Measurements from ENCODE around the gene WDFY2. TPM values are rescaled to one million over a fixed set of nuclear protein-coding genes. Genes with fewer than 3 reads are reported as not detected.
A peak's percentile ranks its signal among the peaks of the same experiment; 100 is the strongest.

WDFY2 gene
- total and polyA plus RNA-seq, 2 of the 8 experiments (the other 6 are each of a cell fraction or from before 2014, with no cell fraction given), result 13.9 to 29.0 TPM

DNA sequence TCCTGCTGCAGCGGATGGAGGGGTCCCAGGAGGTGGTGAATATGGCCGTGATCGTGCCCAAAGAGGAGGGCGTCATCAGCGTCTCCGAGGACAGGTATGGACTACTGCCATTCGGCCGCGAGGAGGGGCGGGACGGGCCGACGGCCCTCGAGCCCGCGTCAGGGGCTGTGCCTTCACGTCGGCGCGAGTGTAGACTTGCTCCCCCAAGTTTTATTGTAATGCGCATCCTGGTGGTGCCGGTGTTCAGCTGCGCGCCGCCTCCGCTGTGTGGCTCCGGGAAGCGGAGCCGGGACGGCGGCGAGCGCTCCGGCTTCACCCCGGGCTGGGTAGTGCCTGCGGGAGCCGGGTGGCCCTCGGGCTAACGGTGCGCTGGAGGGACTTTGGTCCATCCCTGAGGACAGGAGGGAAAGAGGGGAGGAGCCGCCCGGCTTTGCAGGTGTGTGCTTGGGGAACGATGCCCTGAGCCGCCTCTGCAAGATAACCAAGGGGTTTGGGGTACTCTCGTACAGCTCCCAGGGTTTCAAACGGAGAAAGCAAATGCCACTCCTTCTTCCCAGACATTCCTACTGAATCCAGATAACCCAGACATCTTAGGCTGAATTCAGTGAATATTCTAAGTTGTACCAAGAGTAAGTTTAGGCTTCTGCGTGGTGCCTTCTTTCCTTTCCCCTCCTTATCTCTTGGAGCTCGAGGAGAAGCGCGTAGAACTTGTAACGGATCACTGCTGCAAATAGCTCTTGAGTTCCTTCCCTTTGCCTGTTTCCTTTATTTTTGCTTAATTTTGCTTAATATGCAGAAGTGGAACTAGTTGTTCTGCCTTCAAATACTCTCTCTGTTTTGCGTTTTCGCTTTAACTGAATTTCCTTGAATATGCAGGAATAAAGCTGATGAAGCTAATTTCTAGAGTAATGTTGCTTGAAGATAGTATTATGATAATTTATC lies 740 bp downstream of the WDFY2 start:
- no peak overlapping the region for H2AK5ac ChIP-seq (ENCODE audit: low read depth, low read length)
- no peaks in the 10 kb centered on the region for H3K9me3 ChIP-seq (ENCODE audit: insufficient read depth in 2 of 2, low read depth in 1 of 2, low read length in 1 of 2)
- no peak overlapping the region for H2BK20ac ChIP-seq (ENCODE audit: low read length)
- H3K79me2 ChIP-seq (ENCODE audit: control insufficient read depth in 1 of 2, insufficient read depth in 2 of 2, low read length in 2 of 2), result peaks cover 9 to 51% of the 10 kb centered on the region in 2 experiments; a peak in 3 of 4 replicates
- H3K79me1 ChIP-seq (ENCODE audit: low read depth, low read length), result no peaks in the 10 kb centered on the region
- peak overlapping the region; percentile 86 for H3K27ac ChIP-seq (ENCODE audit: low read depth, low read length)
- H4K8ac ChIP-seq (ENCODE audit: extremely low read depth, insufficient read depth, low read length), result peak overlapping the region; percentile 94
- ChIA-PET CTCF (ENCODE audit: partially characterized antibody) (interaction anchor here (1.0 to 2.6 kb wide), 4 partner anchors 10 to 98 kb away, joined by 3 to 6 read pairs (median 4); no protein-coding TSS in a partner anchor), POLR2A (ENCODE audit: partially characterized antibody) (interaction anchor here (0.8 to 3.1 kb wide), 5 partner anchors 13 to 436 kb away, joined by 3 to 30 read pairs (median 4); partner anchors contain the start of gene INTS6)
- H3K4me2 ChIP-seq (ENCODE audit: insufficient read depth in 1 of 2, low read depth in 2 of 2, low read length in 2 of 2), result peak overlapping the region; percentile 73 to 84
- H3K23ac ChIP-seq (ENCODE audit: insufficient read length), result no peak overlapping the region
- H3K27me3 ChIP-seq (replicated peaks in 1 of 4; ENCODE audit: control insufficient read depth in 3 of 4, extremely low read depth in 1 of 4, insufficient read depth in 3 of 4, low read length in 3 of 4), result no peaks in the 10 kb centered on the region
- H2BK15ac ChIP-seq (ENCODE audit: low read length), result no peak overlapping the region; the same call in 1 of the 2 replicates
- FAIRE-seq (no peak), DNase-seq (ENCODE audit: low read depth in 1 of 2, low spot score in 2 of 2) (peak; percentile 34 to 81)
- H3K9ac ChIP-seq (replicated peaks in 1 of 4; ENCODE audit: extremely low read depth in 1 of 4, low read depth in 3 of 4, low read length in 3 of 4), result peak overlapping the region; percentile 24 to 81 (median 68)
- no peak overlapping the region for H4K91ac ChIP-seq (replicated peaks; ENCODE audit: insufficient read length, low read length)
- peaks cover 6% of the 10 kb centered on the region for H3K23me2 ChIP-seq (ENCODE audit: low read depth, low read length)
- no peak overlapping the region for H2BK120ac ChIP-seq (replicated peaks; ENCODE audit: low read depth, low read length)
- H3K4me3 ChIP-seq (ENCODE audit: extremely low read depth in 1 of 4, insufficient read depth in 2 of 4, low read depth in 3 of 4, low read length in 4 of 4), result peak overlapping the region; percentile 76 to 94 (median 92)
- H2BK12ac ChIP-seq (ENCODE audit: low read depth, low read length), result no peak overlapping the region
- peak overlapping the region; percentile 84 for H3K18ac ChIP-seq (ENCODE audit: extremely low read depth, low read length)
- peaks cover 3 to 21% (median 11%) of the 10 kb centered on the region in 4 experiments for H3K4me1 ChIP-seq (replicated peaks in 1 of 4; ENCODE audit: control insufficient read depth in 3 of 4, insufficient read depth in 4 of 4, low read length in 3 of 4)
- peak overlapping the region; percentile 63 for H2BK5ac ChIP-seq (ENCODE audit: low read depth, low read length)
- H3K4ac ChIP-seq (replicated peaks; ENCODE audit: insufficient read length, low read depth, low read length), result peak overlapping the region; percentile 27
- H4K20me1 ChIP-seq (replicated peaks in 1 of 2; ENCODE audit: control insufficient read depth in 1 of 2, insufficient read depth in 2 of 2, low read length in 2 of 2), result peaks cover 3 to 4% of the 10 kb centered on the region in 2 experiments
- 0 out of 2 replicates have a peak overlapping the region, but pooled peaks have one; percentile 1 for H2AFZ ChIP-seq (ENCODE audit: low read length)
- H4K5ac ChIP-seq (ENCODE audit: insufficient read length, low read depth, low read length), result peak overlapping the region; percentile 84
- 1% methylated on average over 34 of the region's 53 CpGs; no CpG with 5 or more reads in 1 of the 2 experiments for WGBS, 2 experiments (ENCODE audit: extremely low coverage in 1 of 2, insufficient coverage in 1 of 2, insufficient read length in 1 of 2, insufficient replicate concordance in 2 of 2, low coverage in 1 of 2, low lambda C conversion rate in 2 of 2, missing lambda C conversion rate in 1 of 2)
- no peak overlapping the region for H3K14ac ChIP-seq (ENCODE audit: insufficient read length)
- no peaks in the 10 kb centered on the region for H3K36me3 ChIP-seq (ENCODE audit: control insufficient read depth in 2 of 4, insufficient read depth in 4 of 4, low read length in 3 of 4)
- H3K56ac ChIP-seq (replicated peaks; ENCODE audit: insufficient read length, low read depth, low read length), result no peak overlapping the region
- TF ChIP-seq TBP (IDR thresholded peaks at IDR 0.05; ENCODE audit: low read depth, low read length) (no peak), SIN3A (conservative IDR thresholded peaks at IDR 0.05 in 1 of 2, IDR thresholded peaks at IDR 0.05 in 1 of 2; ENCODE audit: low read depth in 1 of 2, low read length in 2 of 2) (0 out of 4 replicates have a peak, but pooled peaks of 1 of the 2 experiments have one; percentile 29), SP1 (IDR thresholded peaks at IDR 0.05; ENCODE audit: low read depth, low read length) (no peak), RNF2 (IDR thresholded peaks at IDR 0.05; ENCODE audit: borderline replicate concordance, low read depth, low read length, missing control alignments, poor library complexity, severe bottlenecking) (peak; percentile 33), SP2 (IDR thresholded peaks at IDR 0.05; ENCODE audit: low read length) (no peak), SAP30 (IDR thresholded peaks at IDR 0.05; ENCODE audit: insufficient read depth, insufficient replicate concordance, low read length) (no peak), RBBP5 (IDR thresholded peaks at IDR 0.05; ENCODE audit: borderline replicate concordance, low read depth, low read length) (peak; percentile 91), ASH2L (IDR thresholded peaks at IDR 0.05; ENCODE audit: low read length) (peak; percentile 92), KDM4A (IDR thresholded peaks at IDR 0.05; ENCODE audit: low read depth, low read length, severe bottlenecking) (peak; percentile 89), POU5F1 (IDR thresholded peaks at IDR 0.05; ENCODE audit: low read depth, low read length) (no peak)

Measured in H1 (cell line).